ENCODE results near the gene PHF5A.

DNA sequence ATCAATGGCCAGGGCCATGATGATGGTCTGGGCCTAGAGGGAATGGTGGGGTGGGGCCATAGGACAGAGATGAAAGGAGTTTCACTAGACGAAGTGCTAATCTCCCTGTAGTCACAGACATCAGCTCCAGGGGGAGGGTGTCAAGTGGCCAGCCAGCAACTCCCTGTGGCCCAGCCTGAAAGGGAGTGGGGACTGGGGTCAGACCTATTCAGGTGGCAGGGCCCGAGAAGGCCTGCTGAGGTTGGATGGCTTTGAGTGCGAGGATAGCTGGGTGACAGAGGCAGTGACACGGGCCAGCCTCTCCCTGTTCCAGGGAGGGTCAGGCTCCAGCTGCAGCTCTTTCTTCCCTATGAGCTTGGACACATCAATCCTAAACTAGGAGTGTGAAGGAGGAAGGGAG is 32.9 kb downstream of the PHF5A start:
- no peak for TF ChIP-seq TAF1 (IDR thresholded peaks at IDR 0.05; ENCODE audit: low read depth, low read length)
- no peak for TF ChIP-seq POLR2AphosphoS5 (IDR thresholded peaks at IDR 0.05; ENCODE audit: low read depth, low read length)
- no peak for TF ChIP-seq POLR2A (IDR thresholded peaks at IDR 0.05; ENCODE audit: low read depth, low read length)

Measured in GM12891 (cell line).